PC-9 (cell line): ENCODE measurements around the gene WDR5. TPM values are rescaled to one million over a fixed set of nuclear protein-coding genes. Genes with fewer than 3 reads are reported as not detected.

Experiments used
- BruUV-seq: library from RNA; stranded (reverse); fragments of 400-500 nt; replicated peaks from 2 replicates; lab custom pipeline; 2021; lab: Mats Ljungman, UMichigan
- CTCF ChIA-PET: fragments of 300-600 bp; sonication (Branson Sonifier 250); formaldehyde crosslinking; loops from one replicate; lab custom pipeline; 2022; ENCODE audit warnings: antibody characterized with exemption; lab: Charles Lee
- POLR2A ChIA-PET: fragments of 300-600 bp; sonication (Branson Sonifier 250); formaldehyde crosslinking; loops from one replicate; lab custom pipeline; 2022; ENCODE audit warnings: antibody characterized with exemption; ENCODE audit not compliant: unreplicated experiment; lab: Charles Lee
- DNase-seq, 2 experiments: peaks; one replicate each; pipeline versions ENCODE4 v3.0.0 to v3.0.0-alpha.2; 2015 to 2022; ENCODE audit warnings: mixed read lengths in 1 of 2
- H2AFZ ChIP-seq: fragments of 200-600 bp; sonication (generic); 2 replicates; pipeline ENCODE4 v1.8.1; 2017; ENCODE audit warnings: antibody characterized with exemption
- H3F3A ChIP-seq: fragments of 200-600 bp; sonication (generic); 2 replicates; pipeline ENCODE4 v1.8.1; 2017; ENCODE audit warnings: antibody characterized with exemption, mild to moderate bottlenecking, low read depth; ENCODE audit not compliant: insufficient read depth
- H3K27ac ChIP-seq: fragments of 200-600 bp; sonication (generic); 2 replicates; pipeline ENCODE4 v1.6.1; 2016; ENCODE audit warnings: mixed run types
- H3K27me3 ChIP-seq: fragments of 200-600 bp; sonication (generic); 2 replicates; pipeline ENCODE4 v1.6.1; 2016; ENCODE audit warnings: low read depth, mixed run types; ENCODE audit not compliant: insufficient read depth
- H3K36me3 ChIP-seq: fragments of 200-600 bp; sonication (generic); 2 replicates; pipeline ENCODE4 v1.6.1; 2016; ENCODE audit warnings: low read depth, mixed run types
- H3K4me1 ChIP-seq: fragments of 200-600 bp; sonication (generic); replicated peaks from 2 replicates; pipeline ENCODE4 v1.6.1; 2016; ENCODE audit warnings: mixed run types; ENCODE audit not compliant: insufficient read depth
- H3K4me2 ChIP-seq: fragments of 200-600 bp; sonication (generic); 2 replicates; pipeline ENCODE4 v1.6.1; 2017; ENCODE audit warnings: mixed run types
- H3K4me3 ChIP-seq: fragments of 200-600 bp; sonication (generic); 2 replicates; pipeline ENCODE4 v1.6.1; 2016; ENCODE audit warnings: mixed run types
- H3K79me2 ChIP-seq: fragments of 200-600 bp; sonication (generic); 2 replicates; pipeline ENCODE4 v1.6.1; 2017; ENCODE audit warnings: low read depth, mixed run types
- H3K9me2 ChIP-seq: fragments of 200-600 bp; sonication (generic); 2 replicates; pipeline ENCODE4 v1.8.1; 2017; ENCODE audit warnings: mild to moderate bottlenecking; ENCODE audit not compliant: insufficient read depth
- H3K9me3 ChIP-seq: fragments of 200-600 bp; sonication (generic); 2 replicates; pipeline ENCODE4 v1.8.1; 2016; ENCODE audit warnings: low read depth; ENCODE audit not compliant: insufficient read depth
- H4K20me1 ChIP-seq: fragments of 200-600 bp; sonication (generic); 2 replicates; pipeline ENCODE4 v1.8.1; 2017; ENCODE audit not compliant: insufficient read depth
- EZH2 ChIP-seq: fragments of 200-600 bp; sonication (generic); IDR thresholded peaks from 2 replicates; pipeline ENCODE4 v1.8.0; 2017; ENCODE audit warnings: antibody characterized with exemption, low read depth
- intact Hi-C: fragments of 100-400 bp; cut with micrococcal nuclease; formaldehyde crosslinking; loops from one replicate; pipeline ENCODE4 v1.10.0; 2022; ENCODE audit not compliant: unreplicated experiment
- total RNA-seq: library from RNA; stranded (reverse); gene quantifications from 2 replicates; pipeline ENCODE4 v1.2.3, GENCODE V29; 2021
- TF ChIP-seq, protein P1 (sequence below): fragments of 200-600 bp; sonication (generic); conservative IDR thresholded peaks from 2 replicates; pipeline ENCODE4 v1.6.1; 2017; ENCODE audit warnings: mixed run types, antibody characterized with exemption, mild to moderate bottlenecking, moderate library complexity

The WDR5 gene
- total RNA-seq, 1 experiment from 2014 or later: 53.4 TPM

DNA sequence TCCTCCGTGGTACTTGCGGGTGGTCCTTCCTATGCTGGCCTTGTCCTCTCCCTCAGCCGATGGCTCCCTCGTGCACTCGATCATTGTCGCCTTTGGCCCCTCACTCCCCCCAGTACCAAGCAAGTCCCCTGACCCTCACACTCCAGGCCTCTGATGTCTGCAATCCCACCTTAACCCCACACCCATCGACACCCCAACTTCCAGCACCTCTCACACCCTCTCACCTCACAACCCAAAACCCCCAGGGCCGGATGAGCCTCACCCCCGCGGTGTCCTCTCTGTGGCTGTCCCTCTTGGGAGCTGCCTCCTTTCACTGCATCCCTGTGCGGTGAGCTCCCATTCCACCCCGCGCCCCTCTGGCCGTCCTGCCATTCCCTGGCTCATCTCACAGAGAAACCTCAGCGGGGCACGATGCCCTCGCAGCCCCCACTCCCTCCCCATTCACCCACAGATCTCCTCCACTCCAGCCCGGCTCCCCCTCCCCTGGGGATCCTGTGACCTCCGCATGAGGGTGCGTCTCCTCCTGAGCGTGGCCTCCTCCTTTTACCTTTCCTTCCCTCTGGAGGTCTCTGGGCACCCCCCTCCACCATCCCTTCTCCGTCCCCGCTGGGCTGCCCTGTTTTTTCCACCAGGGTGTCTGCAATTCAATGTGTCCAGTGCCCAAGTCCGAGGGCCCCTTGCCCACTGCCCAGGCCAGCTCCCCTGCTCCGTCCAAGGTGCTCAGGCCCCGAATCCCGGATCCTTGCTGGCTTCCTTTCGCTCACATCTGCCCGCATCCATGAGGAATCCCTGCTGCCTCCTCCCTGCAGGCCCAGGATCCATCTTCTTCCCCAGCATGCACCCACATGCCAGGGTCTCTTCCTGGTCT is 44.3 kb downstream of the WDR5 start:
- TF ChIP-seq, protein P1, sequence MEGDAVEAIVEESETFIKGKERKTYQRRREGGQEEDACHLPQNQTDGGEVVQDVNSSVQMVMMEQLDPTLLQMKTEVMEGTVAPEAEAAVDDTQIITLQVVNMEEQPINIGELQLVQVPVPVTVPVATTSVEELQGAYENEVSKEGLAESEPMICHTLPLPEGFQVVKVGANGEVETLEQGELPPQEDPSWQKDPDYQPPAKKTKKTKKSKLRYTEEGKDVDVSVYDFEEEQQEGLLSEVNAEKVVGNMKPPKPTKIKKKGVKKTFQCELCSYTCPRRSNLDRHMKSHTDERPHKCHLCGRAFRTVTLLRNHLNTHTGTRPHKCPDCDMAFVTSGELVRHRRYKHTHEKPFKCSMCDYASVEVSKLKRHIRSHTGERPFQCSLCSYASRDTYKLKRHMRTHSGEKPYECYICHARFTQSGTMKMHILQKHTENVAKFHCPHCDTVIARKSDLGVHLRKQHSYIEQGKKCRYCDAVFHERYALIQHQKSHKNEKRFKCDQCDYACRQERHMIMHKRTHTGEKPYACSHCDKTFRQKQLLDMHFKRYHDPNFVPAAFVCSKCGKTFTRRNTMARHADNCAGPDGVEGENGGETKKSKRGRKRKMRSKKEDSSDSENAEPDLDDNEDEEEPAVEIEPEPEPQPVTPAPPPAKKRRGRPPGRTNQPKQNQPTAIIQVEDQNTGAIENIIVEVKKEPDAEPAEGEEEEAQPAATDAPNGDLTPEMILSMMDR: no peak
- no peak for TF ChIP-seq EZH2
- Histone ChIP-seq H3K79me2 (no peaks in the 10 kb centered on the region), H3K4me3 (no peak overlapping the region), H3K27me3 (peaks cover 43% of the 10 kb centered on the region), H3F3A (no peaks in the 10 kb centered on the region), H2AFZ (no peak overlapping the region), H3K9me2 (no peaks in the 10 kb centered on the region), H4K20me1 (no peaks in the 10 kb centered on the region), H3K36me3 (no peaks in the 10 kb centered on the region), H3K9me3 (no peaks in the 10 kb centered on the region), H3K27ac (no peak overlapping the region), H3K4me2 (no peak overlapping the region), H3K4me1 (no peaks in the 10 kb centered on the region)
- DNase-seq: no peak
- intact Hi-C loops: no loop called here
- POLR2A ChIA-PET: no interaction called here
- CTCF ChIA-PET: no interaction called here
- BruUV-seq: no TSS peak

DNA sequence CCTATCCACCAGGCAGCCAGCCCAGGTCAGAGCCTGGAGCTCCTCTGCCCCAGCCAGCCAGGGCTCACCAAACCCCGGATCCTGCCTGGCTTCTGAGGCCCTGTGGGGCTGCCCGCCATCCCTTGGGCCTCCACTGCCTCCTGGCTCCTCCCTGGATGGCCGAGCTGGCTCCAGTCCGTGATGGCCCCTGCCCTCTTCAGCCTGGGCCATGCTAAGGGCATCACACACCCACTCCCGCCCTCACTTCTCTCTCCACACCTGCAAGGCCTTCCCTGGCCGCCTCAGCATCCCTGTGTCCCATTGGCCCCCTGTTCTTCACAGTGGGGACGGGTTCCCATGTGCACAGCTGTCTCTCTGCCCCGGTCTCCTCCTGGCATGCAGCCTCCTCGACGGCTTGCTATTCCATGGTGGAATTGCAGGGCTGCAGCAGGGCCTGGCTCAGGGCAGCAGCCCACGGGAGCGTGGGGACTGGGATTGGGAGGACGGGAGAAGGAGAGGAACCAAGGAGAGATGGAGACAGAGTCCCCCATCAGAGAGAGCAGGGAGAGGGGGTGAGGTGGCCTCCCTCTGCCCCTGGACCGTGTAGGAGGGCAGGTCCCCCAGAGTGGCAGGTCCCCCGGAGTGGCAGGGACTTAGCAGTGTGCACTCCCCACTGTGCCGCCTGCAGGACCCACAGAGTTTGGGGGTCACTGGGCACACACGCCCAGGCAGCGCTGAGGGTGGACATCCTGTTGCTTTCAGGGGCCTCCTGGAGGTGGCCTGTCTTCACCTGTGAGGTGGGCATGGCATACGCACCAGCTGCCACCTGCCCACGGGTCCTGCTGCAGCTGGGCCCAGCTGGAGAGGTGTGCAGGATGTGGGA is 45.1 kb downstream of the WDR5 start:
- DNase-seq: no peak
- Histone ChIP-seq H3K4me1 (no peaks in the 10 kb centered on the region), H3K27me3 (peaks cover 43% of the 10 kb centered on the region), H2AFZ (no peak overlapping the region), H3K79me2 (no peaks in the 10 kb centered on the region), H3K36me3 (no peaks in the 10 kb centered on the region), H3K27ac (no peak overlapping the region), H4K20me1 (no peaks in the 10 kb centered on the region), H3F3A (peaks cover 5% of the 10 kb centered on the region), H3K9me2 (no peaks in the 10 kb centered on the region), H3K4me3 (no peak overlapping the region), H3K9me3 (no peaks in the 10 kb centered on the region), H3K4me2 (no peak overlapping the region)
- TF ChIP-seq EZH2: no peak
- TF ChIP-seq, protein P1: no peak
- BruUV-seq: no TSS peak
- ChIA-PET CTCF (no interaction called here), POLR2A (no interaction called here)
- intact Hi-C loops: no loop called here

DNA sequence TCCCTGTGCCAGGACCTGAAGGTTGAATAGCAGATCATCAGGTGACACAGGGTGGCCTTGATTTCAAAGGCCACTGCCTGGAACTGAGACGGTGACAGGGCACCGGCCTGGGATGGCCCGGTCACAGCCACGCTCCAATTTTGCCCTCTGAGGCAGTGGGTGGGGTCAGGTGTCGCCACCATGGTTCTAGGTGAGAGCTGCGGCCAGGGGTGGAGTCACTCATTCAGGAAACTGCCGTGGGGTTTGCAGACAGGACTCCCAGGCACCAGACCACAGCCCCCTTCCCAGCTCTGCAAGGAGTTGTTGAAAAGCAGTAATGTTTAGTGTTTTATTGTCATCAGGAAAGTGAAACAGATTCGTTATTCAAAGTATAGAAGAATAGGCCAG is 45.8 kb downstream of the WDR5 start:
- H3K4me2 ChIP-seq: no peak overlapping the region
- H3K36me3 ChIP-seq: no peaks in the 10 kb centered on the region
- ChIA-PET POLR2A (no interaction called here), CTCF (no interaction called here)
- no peaks in the 10 kb centered on the region for H3K4me1 ChIP-seq
- DNase-seq: no peak
- no peaks in the 10 kb centered on the region for H3K9me2 ChIP-seq
- intact Hi-C loops: no loop called here
- peaks cover 8% of the 10 kb centered on the region for H3F3A ChIP-seq
- no peak overlapping the region for H3K27ac ChIP-seq
- H3K4me3 ChIP-seq: no peak overlapping the region
- peaks cover 37% of the 10 kb centered on the region for H3K27me3 ChIP-seq
- H4K20me1 ChIP-seq: no peaks in the 10 kb centered on the region
- H3K79me2 ChIP-seq: no peaks in the 10 kb centered on the region
- no TSS peak for BruUV-seq
- no peaks in the 10 kb centered on the region for H3K9me3 ChIP-seq
- TF ChIP-seq, protein P1: no peak
- no peak for TF ChIP-seq EZH2
- H2AFZ ChIP-seq: no peak overlapping the region
